Caki2 (cell line): ENCODE data around the gene FSTL1. TPM values are rescaled to one million over a fixed set of nuclear protein-coding genes. Genes with fewer than 3 reads are reported as not detected.
A peak's percentile ranks its signal among the peaks of the same experiment; 100 is the strongest.

Experiments used
- DNase-seq: peaks from one replicate; pipeline ENCODE4 v3.0.0-alpha.2; 2015; ENCODE audit warnings: low read depth
- in situ Hi-C: cut with HindIII; loops from 2 replicates; pipeline ENCODE4 v1.10.0; 2016; ENCODE audit warnings: low sequenced_read_pairs, low pct_unique_long_range_greater_than_20kb, mixed read lengths
- total RNA-seq: library from RNA; depleted of rRNA; stranded (reverse); fragments of >200 nt; shearing (Covaris generic); gene quantifications from 2 replicates; pipeline ENCODE4 v1.2.3, GENCODE V29; 2014; ENCODE audit warnings: low replicate concordance

FSTL1 gene
- total RNA-seq, 1 experiment from 2014 or later: 8.0 TPM

DNA sequence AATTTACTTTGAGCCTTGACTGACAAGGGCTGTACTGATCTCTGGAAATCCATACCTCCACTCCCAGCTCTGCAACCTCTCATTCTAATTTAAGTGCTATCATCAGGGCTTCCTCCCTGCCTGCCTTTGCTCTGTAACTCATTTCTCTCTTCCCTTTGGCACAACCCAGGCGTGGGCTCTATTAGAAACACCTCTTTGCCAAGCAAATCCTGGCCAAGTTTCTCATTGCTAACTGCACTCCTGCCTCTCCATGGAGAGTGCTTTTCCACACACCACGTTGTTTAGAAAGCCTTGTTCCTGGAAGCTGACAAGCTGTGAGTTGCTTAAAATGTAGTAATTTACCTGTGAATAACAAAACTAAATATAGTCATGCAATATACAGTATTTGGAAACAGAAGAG, 20.1 kb upstream of the FSTL1 start:
- in situ Hi-C loops: no loop called here
- DNase-seq: no peak

DNA sequence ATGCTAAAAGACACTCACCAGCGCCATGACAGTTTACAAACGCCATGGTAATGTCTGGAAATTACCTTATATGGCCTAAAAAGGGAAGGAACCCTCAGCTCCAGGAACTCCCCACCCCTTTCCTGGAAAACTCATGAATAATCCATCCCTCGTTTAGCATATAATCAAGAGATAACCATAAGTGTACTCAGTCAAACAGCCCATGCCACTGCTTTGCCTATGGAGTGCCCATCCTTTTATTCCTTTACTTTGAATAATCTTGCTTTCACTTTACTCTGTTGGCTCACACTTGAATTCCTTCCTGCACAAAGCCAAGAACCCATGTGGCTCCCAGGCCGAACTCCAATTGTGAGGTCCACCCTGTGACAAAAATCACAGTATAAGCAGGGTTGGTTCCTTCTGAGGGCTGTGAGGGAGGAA, 19.1 kb upstream of the FSTL1 start:
- in situ Hi-C loops: no loop called here
- DNase-seq: no peak

DNA sequence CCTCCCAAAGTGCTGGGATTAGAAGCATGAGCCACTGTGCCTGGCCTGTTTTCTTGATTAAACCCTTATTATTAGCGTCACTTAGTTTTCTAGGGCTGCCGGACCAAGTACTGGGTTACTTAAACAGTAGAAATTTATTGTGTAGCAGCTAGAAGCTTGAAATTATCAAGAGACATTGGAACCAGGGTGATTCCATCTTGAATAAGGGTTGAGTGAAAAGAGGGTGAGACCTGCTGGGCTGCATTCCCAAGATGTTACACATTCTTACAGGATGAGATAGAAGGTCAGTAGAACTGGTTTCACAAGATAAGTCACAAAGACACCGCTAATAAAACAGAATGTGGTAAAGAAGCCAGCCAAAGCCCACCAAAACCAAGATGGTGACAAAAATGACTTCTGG, 18.6 kb upstream of the FSTL1 start:
- no peak for DNase-seq
- in situ Hi-C loops: no loop called here

DNA sequence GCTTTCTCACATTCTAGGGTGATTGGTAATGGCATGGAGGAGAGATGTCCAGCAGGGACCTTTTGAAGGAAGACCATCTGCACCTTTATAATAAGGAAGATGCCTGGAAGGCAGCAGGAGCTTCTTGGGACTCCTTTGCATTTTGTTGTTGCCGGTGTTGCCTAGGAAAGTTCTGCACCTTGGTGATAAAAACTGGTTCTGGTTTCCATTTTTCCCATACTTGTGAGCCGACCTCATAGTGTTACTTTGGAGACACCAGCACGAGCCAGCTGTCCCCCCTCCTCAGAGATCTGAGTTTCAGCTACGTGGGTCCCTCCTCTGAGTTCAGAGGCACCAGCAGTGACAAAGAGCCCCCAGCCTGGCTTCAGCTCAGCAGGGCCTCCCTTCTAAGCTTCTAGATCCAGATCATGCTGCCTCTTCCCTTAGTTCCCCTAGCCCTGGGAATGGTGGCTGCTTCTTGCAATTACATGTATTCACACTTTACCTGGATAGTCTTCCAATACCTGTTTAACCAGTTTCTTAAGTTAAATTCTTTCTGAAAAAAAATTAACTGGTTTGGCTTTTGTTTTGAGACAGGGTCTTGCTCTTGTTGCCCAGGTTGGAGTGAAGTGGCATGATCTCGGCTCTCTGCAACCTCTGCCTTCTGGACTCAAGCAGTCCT, 18.0 kb upstream of the FSTL1 start:
- DNase-seq: no peak
- in situ Hi-C loops: no loop called here

DNA sequence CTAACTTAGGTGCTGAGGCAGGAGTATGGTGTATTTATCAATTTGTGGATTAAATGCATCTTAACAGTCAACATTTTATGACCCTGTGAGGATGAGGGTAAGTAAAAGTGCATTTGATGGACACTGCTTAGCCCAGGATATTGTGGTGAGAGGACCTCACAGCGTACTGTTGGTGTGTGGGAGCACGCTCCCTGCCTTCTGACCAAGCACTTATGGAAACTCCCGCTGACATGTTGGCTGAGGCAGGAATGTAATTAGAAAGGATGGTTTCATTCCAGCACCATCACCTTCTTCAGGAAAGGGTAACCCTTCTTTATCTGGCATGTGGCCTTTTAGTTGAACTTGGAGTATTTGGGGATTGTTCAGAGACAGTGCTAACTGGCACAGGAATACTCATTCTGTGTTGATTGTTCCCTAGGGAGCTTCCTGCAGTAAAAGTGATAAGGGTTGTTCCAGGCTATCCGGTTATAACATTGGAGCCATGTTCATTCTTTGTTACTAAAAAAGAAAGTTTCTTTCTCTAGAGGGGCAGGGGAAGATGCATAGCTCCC, 11.7 kb upstream of the FSTL1 start:
- in situ Hi-C loops: no loop called here
- no peak for DNase-seq

DNA sequence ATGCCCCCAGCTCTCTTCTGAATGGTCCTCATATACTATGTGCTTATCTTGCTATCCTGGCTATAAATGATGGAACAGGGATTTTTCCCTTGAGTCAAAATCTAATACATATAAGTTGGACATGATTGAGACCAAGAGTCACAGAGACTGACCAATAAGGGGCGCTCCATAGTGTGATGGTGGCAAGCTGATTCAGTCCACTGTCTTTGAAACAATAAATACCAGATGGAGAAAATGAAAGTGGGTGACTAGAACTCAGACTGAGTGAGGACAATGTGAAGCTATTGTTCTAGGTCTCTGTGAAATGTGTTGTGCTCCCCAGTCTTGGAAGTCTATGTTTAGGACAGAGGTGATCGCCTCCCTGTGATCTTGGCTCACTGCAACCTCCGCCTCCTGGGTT, 10.6 kb upstream of the FSTL1 start:
- DNase-seq: no peak
- in situ Hi-C loops: no loop called here

DNA sequence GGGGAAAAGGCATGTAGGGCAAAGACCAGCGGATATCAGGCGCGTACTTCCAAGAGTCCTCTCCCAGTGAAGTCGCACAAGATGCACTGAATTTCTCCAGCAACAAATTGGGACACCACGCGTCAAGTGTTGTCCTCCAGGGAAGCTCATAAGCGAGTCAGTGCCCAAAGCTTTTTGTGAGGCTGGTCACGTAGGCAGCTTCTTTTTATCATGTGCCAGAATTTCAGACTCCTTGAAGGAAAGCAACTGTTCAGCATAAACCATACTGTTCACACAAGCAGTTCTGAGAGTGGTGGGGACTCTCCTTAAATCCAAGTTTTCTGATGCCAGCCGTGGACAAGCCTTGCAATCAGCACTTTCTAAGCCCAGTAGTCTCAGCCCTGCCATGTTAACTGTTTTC, 10.1 kb upstream of the FSTL1 start:
- no peak for DNase-seq
- in situ Hi-C loops: no loop called here

DNA sequence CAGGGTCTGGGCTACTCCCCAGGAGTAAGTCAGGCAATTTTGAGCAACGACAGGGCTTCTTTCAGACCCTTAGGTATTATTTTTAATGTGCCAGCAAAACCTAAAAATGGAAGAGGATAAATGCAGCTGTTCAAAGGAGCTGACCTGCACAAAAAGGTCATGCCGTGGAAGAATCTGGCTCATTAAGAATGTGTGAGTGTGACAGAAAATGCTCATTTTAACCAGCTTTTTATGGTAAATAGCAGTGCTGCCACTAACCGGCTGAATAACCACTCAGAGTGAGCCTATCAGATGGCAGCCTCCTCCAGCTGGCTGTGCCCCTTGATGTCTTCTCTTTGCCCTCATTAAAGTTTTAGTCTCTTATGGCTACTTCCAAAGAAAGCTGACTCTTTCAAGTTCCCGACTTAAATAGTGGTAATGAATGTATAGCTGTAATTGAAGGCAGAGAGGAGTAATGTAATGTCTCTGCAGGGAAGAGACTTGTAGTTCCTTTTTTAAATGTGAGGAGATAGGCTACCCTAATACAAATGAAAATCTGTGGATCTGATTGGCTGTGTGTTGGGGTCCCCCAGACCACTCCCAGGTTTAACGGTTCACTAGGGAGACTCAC, 9.5 kb upstream of the FSTL1 start:
- in situ Hi-C loops: no loop called here
- no peak for DNase-seq

DNA sequence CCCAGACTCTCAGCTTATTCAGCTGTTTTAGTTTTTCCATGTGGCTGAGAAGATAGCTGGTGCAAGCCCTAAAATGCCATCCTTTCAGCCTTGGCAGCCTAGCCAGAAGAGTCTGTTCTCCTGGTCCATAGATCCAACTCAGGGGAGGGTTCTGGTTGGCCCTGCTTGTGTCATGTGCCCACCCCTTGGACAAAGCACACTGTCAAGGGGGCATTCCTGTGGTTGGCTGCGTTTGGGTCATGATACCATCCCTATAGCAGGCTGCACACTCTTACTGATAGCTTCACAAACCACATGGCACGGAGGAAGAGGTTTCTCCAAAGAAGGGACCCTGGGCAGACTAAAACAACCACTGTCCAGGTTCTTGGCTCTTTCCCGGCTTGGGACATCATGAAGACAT, 8.4 kb upstream of the FSTL1 start:
- no peak for DNase-seq
- in situ Hi-C loops: no loop called here

DNA sequence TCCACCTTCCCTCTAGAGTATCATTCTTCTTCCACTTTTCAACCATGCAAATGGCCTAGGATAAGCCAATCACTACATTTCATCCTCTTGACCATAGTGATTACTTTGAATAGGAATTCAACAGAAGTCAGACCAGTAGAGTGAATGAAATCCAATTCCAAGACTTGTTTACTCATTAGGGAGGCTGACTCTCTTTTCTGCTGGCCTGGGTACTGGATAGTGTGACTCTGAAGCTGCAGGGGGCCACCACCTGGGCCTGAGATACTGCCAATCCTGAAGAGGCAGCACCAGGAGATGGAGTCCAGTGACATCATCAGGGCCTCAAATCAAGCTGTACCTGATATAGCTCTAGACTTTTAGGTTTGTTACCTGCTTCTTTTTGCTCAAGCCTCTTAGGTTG, 7.0 kb upstream of the FSTL1 start:
- in situ Hi-C loops: no loop called here
- DNase-seq: no peak

DNA sequence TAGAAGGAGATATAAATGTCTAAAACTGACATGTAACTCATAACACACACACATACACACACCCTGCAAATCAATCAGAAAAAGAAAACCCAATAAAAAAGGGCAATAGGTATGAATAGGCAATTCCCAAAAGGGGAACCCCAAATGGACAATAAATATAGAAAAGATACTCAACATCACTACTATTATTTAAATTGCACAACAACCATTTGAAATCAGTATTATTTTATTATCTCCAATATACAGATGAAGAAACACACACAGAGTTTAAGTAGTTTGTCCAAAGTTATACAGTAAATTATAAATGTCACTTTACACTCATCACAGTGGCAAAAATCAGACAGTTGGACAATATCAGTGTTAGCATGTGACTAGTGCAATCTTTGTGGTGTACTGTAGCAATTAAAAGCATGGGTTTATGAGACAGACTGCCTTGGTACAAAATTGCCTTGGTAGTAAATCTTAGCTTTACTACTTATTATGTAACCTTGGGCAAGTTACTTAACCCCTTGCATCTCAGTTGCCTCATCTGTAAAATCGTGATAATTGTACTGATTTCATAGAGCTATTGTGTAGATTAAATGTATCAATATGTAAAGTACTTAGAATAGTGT, 3.4 kb upstream of the FSTL1 start:
- in situ Hi-C loops: no loop called here
- DNase-seq: no peak

DNA sequence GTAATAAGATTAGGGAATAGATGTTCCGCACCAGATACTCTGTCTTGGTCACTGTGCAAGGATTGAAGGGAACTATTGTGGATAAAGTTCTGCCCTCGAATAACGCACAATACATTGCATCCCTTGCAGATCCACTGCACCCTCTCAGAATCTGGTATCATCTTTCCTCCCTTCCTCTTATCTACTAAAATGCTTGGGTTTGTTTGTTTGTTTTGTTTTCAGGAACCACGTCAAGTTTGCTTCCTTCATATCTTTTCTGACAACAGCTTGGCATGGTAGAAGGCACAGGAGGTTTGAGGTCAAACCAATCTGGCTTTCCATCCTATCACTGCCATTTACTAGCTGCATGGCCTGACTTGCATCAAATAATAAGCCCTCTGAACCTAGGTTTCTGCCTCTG, 2.0 kb upstream of the FSTL1 start:
- DNase-seq: no peak
- in situ Hi-C loops: no loop called here

DNA sequence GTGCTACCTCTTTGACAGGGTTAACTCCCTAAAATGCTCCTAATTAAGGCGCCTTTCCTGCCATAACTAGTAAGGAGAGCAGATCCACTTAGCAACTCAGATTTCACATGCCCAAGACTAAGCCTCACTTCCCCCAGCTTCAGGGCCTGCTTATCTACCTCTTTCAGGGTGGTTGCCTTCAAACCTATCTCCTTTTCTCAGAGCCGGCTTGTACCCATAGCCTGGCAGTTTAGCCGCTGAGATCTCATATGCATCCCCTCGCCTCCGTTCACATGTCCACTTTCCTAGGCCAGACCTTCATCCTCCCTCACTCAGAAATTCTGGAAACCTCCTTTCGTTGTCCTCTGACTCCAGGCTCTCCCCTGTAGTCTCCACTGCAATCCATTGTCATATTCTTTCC, 1.0 kb upstream of the FSTL1 start:
- in situ Hi-C loops: no loop called here
- DNase-seq: no peak

DNA sequence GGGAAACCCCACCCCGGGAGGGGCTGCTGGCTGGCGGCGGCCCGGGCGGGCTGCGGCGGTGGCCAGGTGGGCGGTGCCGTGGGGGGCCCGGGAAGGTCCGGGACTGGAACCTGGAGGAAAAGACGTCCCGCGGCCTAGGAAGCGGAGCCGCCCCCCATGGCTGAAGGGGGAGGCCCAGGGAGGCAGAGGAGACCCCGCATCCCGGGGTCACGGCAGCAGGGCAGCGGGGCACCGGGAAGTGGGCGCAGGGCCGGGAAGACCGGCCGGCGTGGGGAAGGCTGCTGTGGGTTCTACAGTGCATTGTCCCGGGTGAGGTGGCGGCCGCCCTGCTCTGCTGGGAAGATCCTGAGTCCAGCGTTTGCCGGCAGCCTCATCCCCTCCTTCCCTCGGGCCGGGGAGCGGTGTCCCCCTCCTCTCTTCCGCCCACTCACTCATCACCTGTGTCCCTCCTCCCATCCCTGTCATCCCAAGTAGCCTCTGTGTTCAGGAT, 525 bp upstream of the FSTL1 start:
- DNase-seq: no peak
- in situ Hi-C loops: no loop called here

DNA sequence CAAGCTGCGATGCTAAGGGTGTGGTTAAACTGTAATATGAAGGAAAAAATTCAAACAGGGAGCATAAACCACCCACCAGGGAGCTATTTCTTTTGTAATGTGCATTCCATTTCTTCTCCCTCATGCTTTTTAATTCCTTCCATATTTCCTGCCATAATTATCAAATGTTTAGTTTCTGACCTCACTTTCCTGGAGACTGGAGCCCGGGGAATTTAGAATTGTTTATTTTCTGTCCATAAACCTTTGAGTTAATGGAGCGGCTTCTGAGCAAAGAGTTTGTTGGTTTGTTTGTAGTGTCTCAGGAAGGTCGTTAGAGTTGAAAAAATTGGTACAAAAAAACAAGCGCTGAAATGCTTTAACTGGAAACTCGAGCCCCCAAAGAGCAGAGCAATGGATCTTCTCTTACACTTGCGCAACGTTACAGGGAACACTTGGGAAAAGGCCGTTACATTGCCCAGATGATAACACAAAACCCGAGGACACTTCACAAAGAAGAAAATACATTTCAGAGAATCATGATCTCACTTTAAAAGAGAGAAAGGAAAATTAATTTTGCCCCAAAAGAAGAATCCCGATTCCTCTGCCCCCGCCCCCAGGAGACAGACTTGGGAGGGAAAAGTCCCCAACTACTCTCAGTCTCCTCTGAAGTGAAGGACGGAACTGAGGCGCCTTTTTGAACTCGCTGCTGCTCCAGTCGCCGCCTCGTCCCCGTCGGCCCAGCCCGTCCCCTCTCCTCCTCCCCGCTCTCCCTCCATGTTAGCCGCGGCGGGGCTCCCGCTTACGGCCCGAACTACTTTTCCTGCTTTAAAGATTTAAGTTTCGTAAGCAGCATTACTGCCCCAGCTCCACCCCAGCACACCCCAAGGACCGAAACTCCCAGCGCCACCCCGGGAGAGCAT, 842 bp downstream of the FSTL1 start:
- peak; percentile 6 for DNase-seq
- in situ Hi-C loops: no loop called here

DNA sequence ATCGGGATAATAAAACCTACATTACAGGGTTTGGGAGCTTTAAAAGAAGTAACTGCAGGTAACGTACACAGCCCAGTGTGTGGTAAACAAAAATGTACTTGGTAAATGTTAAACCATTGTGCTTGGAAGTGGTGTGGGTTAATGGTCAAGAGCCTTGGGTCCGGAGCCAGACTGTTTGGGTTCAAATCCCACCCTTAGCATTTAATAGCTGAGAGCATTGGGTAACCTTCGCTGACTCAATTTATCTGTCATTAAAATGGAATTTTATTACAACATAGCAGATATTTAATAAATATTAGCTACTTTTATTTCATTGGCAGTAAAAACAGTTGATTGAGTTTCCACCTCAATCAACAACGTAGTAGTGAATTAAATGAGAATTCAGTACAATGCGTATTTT, 1.5 kb downstream of the FSTL1 start:
- in situ Hi-C loops: no loop called here
- DNase-seq: no peak

DNA sequence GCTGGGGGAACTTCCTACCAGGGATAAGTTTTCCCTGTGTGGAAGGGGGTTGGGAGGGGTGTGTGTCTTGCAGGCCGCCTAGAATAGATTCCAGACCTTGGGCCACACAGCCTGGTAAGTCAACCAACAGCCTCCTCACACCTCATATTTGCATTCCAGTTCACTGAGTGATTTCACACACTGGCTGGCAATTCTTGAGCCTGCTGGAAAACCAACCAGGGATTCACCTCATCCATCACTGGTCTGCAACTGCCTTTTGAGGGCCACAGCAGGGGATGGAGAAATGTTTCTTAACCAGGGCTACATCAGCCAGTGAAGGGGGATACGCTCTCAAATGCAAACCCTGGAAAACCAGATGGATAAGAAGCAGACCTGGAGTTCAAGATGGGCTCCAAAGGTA, 2.0 kb downstream of the FSTL1 start:
- no peak for DNase-seq
- in situ Hi-C loops: no loop called here

DNA sequence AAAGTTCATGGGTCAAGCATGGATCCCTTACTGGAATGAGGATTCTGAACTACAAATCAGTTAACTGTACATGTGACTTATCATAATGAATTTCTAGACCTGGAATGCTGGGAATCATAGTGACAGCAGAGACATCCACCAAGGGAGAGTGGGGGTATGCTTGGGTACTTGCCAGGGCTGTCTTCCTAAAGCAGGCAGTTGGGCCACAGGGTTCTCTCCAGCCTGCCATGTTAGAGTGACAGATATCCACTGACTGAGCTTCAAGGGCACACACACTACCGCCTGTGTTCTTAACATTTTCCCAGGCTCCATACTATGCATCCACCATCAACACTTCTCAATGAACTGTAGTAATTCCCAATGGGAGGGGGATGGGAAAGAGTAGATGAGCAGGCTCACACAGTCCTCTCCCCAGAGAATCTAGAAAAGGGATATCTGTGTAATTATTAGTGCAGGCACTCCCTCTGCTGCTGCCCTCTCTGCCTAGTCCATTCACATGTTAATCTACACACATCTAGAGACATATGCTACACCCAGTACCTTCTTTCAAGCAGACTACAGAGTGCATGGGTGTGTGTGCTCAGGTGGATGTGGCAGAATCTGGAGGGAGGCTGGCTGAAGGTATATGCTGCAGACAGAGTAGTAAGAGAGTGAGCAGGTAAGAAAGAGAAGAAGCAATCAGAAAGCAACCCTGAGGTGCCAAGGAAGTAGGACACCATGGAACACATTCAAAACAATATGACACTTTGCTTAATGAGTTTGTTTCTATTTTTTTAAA, 3.7 kb downstream of the FSTL1 start:
- no peak for DNase-seq
- in situ Hi-C loops: no loop called here
